WTC11 (cell line): ENCODE data around the gene MAGEA3. TPM values are rescaled to one million over a fixed set of nuclear protein-coding genes. Genes with fewer than 3 reads are reported as not detected.

Source experiments
- ATAC-seq: fragments of 200-7000 bp; cut with Tn5 transposase; 2 replicates; pipeline ENCODE4 v1.10.0; 2021; ENCODE audit warnings: mild to moderate bottlenecking, moderate library complexity
- CTCF ChIA-PET: fragments of 300-600 bp; sonication (Branson Sonifier 250); formaldehyde crosslinking; loops from one replicate; lab custom pipeline; 2021; ENCODE audit warnings: antibody characterized with exemption; lab: Charles Lee
- POLR2A ChIA-PET: fragments of 350-600 bp; sonication (Branson Sonifier 250); formaldehyde crosslinking; loops from one replicate; lab custom pipeline; 2021; ENCODE audit warnings: antibody characterized with exemption; lab: Charles Lee
- DNase-seq: peaks from one replicate; pipeline ENCODE4 v3.0.0; 2021; ENCODE audit warnings: low spot score
- H3K27ac Mint-ChIP-seq: 2 replicates; pipeline ENCODE4 v1.8.0; 2021; ENCODE audit warnings: mixed read lengths
- H3K27me3 Mint-ChIP-seq: 2 replicates; pipeline ENCODE4 v1.8.0; 2021; ENCODE audit warnings: low read depth, mild to moderate bottlenecking, moderate library complexity, mixed read lengths
- H3K36me3 Mint-ChIP-seq: 2 replicates; pipeline ENCODE4 v1.8.0; 2021; ENCODE audit warnings: mixed read lengths
- H3K4me1 Mint-ChIP-seq: 2 replicates; pipeline ENCODE4 v1.8.0; 2022; ENCODE audit warnings: mixed read lengths
- H3K4me3 Mint-ChIP-seq: 2 replicates; pipeline ENCODE4 v1.8.0; 2021; ENCODE audit warnings: mild to moderate bottlenecking, moderate library complexity, mixed read lengths
- H3K9me3 Mint-ChIP-seq: 2 replicates; pipeline ENCODE4 v1.8.0; 2021; ENCODE audit warnings: mixed read lengths
- AFF4 ChIP-seq: sonication (generic); formaldehyde crosslinking; IDR thresholded peaks from 2 replicates; pipeline ENCODE4 v1.8.1; 2023; ENCODE audit warnings: mild to moderate bottlenecking, missing genetic modification reagents, borderline replicate concordance
- ERG ChIP-seq: fragments of 250-450 bp; sonication (Bioruptor Pico); IDR thresholded peaks from 2 replicates; pipeline ENCODE4 v1.8.0; 2021; ENCODE audit warnings: mild to moderate bottlenecking
- KAT7 ChIP-seq: sonication (generic); formaldehyde crosslinking; IDR thresholded peaks from 2 replicates; pipeline ENCODE4 v1.8.1; 2023; ENCODE audit warnings: missing genetic modification reagents, mild to moderate bottlenecking, borderline replicate concordance
- NFYB ChIP-seq: sonication (generic); formaldehyde crosslinking; conservative IDR thresholded peaks from 2 replicates; pipeline ENCODE4 v1.8.0; 2022; ENCODE audit warnings: low read depth, missing genetic modification reagents
- SMAD4 ChIP-seq: sonication (generic); formaldehyde crosslinking; IDR thresholded peaks from 2 replicates; pipeline ENCODE4 v1.8.0; 2022; ENCODE audit warnings: mild to moderate bottlenecking, missing genetic modification reagents
- SOX15 ChIP-seq: fragments of 250-450 bp; sonication (Bioruptor Pico); IDR thresholded peaks from 2 replicates; pipeline ENCODE4 v1.9.0; 2021; ENCODE audit warnings: mild to moderate bottlenecking
- SP1 ChIP-seq: sonication (generic); formaldehyde crosslinking; conservative IDR thresholded peaks from 2 replicates; pipeline ENCODE4 v1.8.1; 2022; ENCODE audit warnings: missing genetic modification reagents
- TCF7 ChIP-seq: sonication (generic); formaldehyde crosslinking; IDR thresholded peaks from 2 replicates; pipeline ENCODE4 v1.8.0; 2022; ENCODE audit warnings: mild to moderate bottlenecking, low read depth, missing genetic modification reagents, moderate library complexity
- ZNF317 ChIP-seq: sonication (generic); formaldehyde crosslinking; IDR thresholded peaks from 2 replicates; pipeline ENCODE4 v1.8.1; 2023; ENCODE audit warnings: low read depth, mild to moderate bottlenecking, moderate library complexity, missing genetic modification reagents, borderline replicate concordance
- ZNF396 ChIP-seq: fragments of 250-450 bp; sonication (Bioruptor Pico); IDR thresholded peaks from 2 replicates; pipeline ENCODE4 v1.8.0; 2021; ENCODE audit warnings: mild to moderate bottlenecking, moderate library complexity, borderline replicate concordance
- ZNF416 ChIP-seq: fragments of 250-450 bp; sonication (Bioruptor Pico); IDR thresholded peaks from 2 replicates; pipeline ENCODE4 v1.9.0; 2021; ENCODE audit warnings: mild to moderate bottlenecking, inconsistent platforms
- ZNF423 ChIP-seq: fragments of 250-450 bp; sonication (Bioruptor Pico); IDR thresholded peaks from 2 replicates; pipeline ENCODE4 v2.1.2; 2022; ENCODE audit warnings: mild to moderate bottlenecking, moderate library complexity
- ZNF425 ChIP-seq: fragments of 250-450 bp; sonication (Bioruptor Pico); conservative IDR thresholded peaks from 2 replicates; pipeline ENCODE4 v1.9.0; 2021; ENCODE audit warnings: mild to moderate bottlenecking
- ZNF512 ChIP-seq: sonication (generic); formaldehyde crosslinking; IDR thresholded peaks from 2 replicates; pipeline ENCODE4 v1.8.1; 2022; ENCODE audit warnings: missing genetic modification reagents, borderline replicate concordance
- ZNF532 ChIP-seq: fragments of 250-450 bp; sonication (Bioruptor Pico); IDR thresholded peaks from 2 replicates; pipeline ENCODE4 v1.9.0; 2021; ENCODE audit warnings: mild to moderate bottlenecking, borderline replicate concordance
- total RNA-seq: library from RNA; stranded (reverse); gene quantifications from 3 replicates; pipeline ENCODE4 v1.2.3, GENCODE V29; 2021
- TF ChIP-seq, protein P1 (sequence below): sonication (generic); formaldehyde crosslinking; conservative IDR thresholded peaks from 2 replicates; pipeline ENCODE4 v1.8.1; 2023; ENCODE audit warnings: mild to moderate bottlenecking, low read depth, missing genetic modification reagents, moderate library complexity
- TF ChIP-seq, protein P2 (sequence below): sonication (generic); formaldehyde crosslinking; IDR thresholded peaks from 2 replicates; pipeline ENCODE4 v1.8.0; 2023; ENCODE audit warnings: mild to moderate bottlenecking, missing genetic modification reagents

The MAGEA3 gene
- total RNA-seq, 1 experiment from 2014 or later, result 1.8 TPM

GRCh38 chrX:152735101-152735500 is 36.5 kb downstream of the MAGEA3 start:
- H3K9me3 Mint-ChIP-seq, result no peaks in the 10 kb centered on the region
- H3K4me3 Mint-ChIP-seq, result no peak overlapping the region
- peaks cover 19% of the 10 kb centered on the region for H3K27me3 Mint-ChIP-seq

More at GRCh38 chrX:152735101-152735500, 36.5 kb downstream of the MAGEA3 start:
- DNase-seq, result no peak
- POLR2A ChIA-PET, result no interaction called here
- H3K27ac Mint-ChIP-seq, result no peak overlapping the region
- CTCF ChIA-PET, result no interaction called here
- no peaks in the 10 kb centered on the region for H3K4me1 Mint-ChIP-seq
- TF ChIP-seq ZNF423 (CRISPR knock-in tag), result no peak
- TF ChIP-seq, protein P1, sequence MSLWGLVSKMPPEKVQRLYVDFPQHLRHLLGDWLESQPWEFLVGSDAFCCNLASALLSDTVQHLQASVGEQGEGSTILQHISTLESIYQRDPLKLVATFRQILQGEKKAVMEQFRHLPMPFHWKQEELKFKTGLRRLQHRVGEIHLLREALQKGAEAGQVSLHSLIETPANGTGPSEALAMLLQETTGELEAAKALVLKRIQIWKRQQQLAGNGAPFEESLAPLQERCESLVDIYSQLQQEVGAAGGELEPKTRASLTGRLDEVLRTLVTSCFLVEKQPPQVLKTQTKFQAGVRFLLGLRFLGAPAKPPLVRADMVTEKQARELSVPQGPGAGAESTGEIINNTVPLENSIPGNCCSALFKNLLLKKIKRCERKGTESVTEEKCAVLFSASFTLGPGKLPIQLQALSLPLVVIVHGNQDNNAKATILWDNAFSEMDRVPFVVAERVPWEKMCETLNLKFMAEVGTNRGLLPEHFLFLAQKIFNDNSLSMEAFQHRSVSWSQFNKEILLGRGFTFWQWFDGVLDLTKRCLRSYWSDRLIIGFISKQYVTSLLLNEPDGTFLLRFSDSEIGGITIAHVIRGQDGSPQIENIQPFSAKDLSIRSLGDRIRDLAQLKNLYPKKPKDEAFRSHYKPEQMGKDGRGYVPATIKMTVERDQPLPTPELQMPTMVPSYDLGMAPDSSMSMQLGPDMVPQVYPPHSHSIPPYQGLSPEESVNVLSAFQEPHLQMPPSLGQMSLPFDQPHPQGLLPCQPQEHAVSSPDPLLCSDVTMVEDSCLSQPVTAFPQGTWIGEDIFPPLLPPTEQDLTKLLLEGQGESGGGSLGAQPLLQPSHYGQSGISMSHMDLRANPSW (CRISPR knock-in tag), result no peak
- no peak for TF ChIP-seq ERG
- TF ChIP-seq ZNF425 (CRISPR knock-in tag), result no peak
- TF ChIP-seq SP1 (CRISPR knock-in tag), result no peak
- TF ChIP-seq TCF7, result no peak
- TF ChIP-seq SOX15 (CRISPR knock-in tag), result no peak
- TF ChIP-seq ZNF317 (CRISPR knock-in tag), result no peak
- no peak for TF ChIP-seq ZNF396
- TF ChIP-seq, protein P2, sequence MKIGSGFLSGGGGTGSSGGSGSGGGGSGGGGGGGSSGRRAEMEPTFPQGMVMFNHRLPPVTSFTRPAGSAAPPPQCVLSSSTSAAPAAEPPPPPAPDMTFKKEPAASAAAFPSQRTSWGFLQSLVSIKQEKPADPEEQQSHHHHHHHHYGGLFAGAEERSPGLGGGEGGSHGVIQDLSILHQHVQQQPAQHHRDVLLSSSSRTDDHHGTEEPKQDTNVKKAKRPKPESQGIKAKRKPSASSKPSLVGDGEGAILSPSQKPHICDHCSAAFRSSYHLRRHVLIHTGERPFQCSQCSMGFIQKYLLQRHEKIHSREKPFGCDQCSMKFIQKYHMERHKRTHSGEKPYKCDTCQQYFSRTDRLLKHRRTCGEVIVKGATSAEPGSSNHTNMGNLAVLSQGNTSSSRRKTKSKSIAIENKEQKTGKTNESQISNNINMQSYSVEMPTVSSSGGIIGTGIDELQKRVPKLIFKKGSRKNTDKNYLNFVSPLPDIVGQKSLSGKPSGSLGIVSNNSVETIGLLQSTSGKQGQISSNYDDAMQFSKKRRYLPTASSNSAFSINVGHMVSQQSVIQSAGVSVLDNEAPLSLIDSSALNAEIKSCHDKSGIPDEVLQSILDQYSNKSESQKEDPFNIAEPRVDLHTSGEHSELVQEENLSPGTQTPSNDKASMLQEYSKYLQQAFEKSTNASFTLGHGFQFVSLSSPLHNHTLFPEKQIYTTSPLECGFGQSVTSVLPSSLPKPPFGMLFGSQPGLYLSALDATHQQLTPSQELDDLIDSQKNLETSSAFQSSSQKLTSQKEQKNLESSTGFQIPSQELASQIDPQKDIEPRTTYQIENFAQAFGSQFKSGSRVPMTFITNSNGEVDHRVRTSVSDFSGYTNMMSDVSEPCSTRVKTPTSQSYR (CRISPR knock-in tag), result no peak
- TF ChIP-seq ZNF532 (CRISPR knock-in tag), result no peak
- TF ChIP-seq SMAD4 (CRISPR knock-in tag), result no peak
- TF ChIP-seq NFYB, result no peak
- no peak for TF ChIP-seq AFF4 (CRISPR knock-in tag)
- no peak for TF ChIP-seq ZNF512 (CRISPR knock-in tag)
- TF ChIP-seq ZNF416, result no peak
- TF ChIP-seq KAT7 (CRISPR knock-in tag), result no peak
- ATAC-seq, result no peak
- no peaks in the 10 kb centered on the region for H3K36me3 Mint-ChIP-seq
